NT2/D1 (cell line): ENCODE results near the gene NHERF2.

Experiments used
- YY1 ChIP-seq: IDR thresholded peaks from 2 replicates; pipeline ENCODE4 v1.6.1; 2011; ENCODE audit not compliant: insufficient read length, insufficient read depth
- ZNF274 ChIP-seq: IDR thresholded peaks from 2 replicates; pipeline ENCODE4 v1.6.1; 2011; ENCODE audit warnings: mild to moderate bottlenecking, low read depth, low read length

- TF ChIP-seq ZNF274 (no peak), YY1 (no peak)
Observed at GRCh38 chr16:1998852-1999801, 27.6 kb upstream of the NHERF2 start.
